HT-29 (cell line): ENCODE data around the gene SGCD. TPM values are rescaled to one million over a fixed set of nuclear protein-coding genes. Genes with fewer than 3 reads are reported as not detected.

Experiments used
- DNase-seq: peaks from one replicate; pipeline ENCODE4 v3.0.0-alpha.2; 2015; ENCODE audit warnings: low spot score
- total RNA-seq: library from RNA; depleted of rRNA; stranded (reverse); fragments of >200 nt; shearing (Covaris generic); gene quantifications from 2 replicates; pipeline ENCODE4 v1.2.3, GENCODE V29; 2014

Gene SGCD
- total RNA-seq, 1 experiment from 2014 or later: not detected

DNA sequence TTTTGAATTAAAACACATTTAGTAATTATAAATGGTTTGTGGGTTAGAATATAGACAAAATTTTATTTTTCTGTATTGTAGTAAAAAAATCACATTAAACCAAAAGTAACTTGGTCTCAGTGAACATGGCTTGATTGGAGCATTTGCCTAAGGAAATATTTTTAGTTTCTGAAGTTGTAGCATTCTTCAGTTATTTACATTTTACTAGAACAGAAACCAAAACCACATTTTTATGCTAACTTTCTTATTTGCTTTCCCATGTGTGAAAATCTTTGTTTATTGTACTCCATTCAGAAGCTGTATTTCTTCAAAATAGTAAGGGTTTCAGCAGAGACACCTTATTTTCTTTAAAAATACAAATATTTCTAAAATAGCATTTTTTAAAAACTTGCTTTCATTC, 129.9 kb downstream of the SGCD start:
- no peak for DNase-seq

DNA sequence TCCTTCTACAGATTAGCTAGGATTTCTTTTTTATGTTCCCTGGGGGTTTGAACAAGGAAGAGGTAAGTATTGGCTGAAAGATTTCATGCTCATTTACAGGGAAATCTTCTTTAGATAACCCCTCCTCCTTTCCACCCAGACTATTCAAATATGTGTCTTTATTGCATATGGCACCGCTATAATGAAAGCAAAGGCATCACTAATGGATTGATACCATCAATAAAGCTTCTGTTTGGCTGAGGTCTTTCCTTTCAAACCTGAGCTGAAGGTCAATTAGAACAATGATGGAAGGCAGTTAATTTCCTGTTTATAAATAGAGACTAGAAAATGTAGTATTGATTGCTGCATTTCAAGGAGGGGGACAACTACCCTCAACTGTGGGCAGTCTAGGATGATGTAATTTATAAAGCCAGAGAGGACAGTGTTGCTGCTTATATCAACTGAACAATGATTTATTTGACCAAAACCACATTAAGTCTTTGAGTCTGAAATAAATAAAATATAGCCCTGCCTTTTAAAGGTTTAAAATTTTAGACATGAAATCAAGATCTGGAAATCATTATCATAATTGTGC, 132.9 kb downstream of the SGCD start:
- no peak for DNase-seq

DNA sequence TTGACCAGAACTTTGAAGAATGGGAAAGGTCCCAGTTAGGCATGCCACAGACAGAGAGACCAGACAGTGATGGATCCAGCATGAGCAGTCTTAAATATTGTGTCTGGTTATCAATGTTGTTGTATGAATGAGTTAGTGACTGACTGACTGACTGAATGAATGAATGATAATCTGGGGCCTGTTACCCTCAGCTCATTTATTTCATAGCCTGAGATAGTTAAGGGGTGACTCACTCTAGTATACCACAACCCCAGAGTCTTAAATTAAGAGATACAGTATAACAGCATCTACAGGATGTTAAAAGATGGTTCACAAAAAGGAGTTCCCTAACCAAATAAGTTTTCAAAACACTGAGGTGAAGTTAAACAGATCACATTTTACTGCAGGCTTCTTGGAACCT, 133.5 kb downstream of the SGCD start:
- no peak for DNase-seq

DNA sequence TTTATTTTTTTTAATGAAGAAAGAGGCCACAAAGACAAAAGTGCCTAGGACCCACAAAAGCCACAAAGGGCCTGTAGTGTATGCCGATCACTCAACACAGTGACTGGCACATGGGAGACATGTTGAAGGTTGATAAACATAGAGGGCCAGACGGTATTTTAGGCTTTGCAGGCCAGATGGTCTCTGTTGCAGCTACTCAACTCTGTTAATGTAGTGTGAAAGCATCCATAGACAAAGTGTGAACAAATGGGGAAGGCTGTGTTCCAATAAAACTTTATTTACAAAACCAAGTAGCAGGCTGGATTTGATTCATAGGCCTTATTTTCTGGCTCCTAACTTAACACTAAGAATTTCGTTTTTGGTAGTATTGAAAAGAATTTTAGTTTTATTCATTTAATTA, 139.9 kb downstream of the SGCD start:
- no peak for DNase-seq

DNA sequence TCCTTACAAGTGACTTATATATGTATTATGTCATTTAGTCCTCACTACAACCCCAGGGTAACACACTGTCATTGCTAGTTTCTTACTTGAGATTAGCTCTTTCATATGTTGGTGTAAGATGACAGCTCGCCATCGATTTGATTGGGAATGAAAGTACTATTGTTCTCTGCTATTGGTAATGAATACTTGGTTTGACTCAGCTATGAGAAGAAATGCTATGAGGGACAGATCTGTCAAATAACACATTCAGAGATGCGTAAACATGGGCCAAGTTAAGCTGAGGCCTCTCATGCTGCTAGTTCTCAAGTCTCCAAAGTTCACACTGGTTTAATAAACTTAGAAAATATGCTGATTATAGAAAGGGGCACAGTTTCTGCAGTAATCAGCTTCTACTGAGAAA, 142.7 kb downstream of the SGCD start:
- DNase-seq: no peak

DNA sequence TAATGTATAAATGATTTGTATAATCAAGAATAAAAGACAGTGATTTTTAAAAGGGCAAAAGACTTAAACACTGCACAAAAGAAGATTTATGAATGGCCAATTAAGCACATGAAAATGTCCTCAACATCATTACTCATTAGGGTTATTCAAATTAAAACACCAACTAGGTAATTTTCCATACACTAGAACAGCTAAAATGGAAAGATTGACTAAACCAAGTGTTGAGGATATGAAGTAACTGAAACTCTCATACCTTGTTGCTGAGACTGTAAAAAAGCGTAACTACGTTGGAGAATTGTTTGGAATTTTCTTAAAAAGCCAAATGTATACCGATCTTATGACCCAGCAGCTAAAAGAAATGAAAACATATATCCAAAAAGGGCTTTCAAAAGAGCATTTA, 144.9 kb downstream of the SGCD start:
- DNase-seq: no peak

DNA sequence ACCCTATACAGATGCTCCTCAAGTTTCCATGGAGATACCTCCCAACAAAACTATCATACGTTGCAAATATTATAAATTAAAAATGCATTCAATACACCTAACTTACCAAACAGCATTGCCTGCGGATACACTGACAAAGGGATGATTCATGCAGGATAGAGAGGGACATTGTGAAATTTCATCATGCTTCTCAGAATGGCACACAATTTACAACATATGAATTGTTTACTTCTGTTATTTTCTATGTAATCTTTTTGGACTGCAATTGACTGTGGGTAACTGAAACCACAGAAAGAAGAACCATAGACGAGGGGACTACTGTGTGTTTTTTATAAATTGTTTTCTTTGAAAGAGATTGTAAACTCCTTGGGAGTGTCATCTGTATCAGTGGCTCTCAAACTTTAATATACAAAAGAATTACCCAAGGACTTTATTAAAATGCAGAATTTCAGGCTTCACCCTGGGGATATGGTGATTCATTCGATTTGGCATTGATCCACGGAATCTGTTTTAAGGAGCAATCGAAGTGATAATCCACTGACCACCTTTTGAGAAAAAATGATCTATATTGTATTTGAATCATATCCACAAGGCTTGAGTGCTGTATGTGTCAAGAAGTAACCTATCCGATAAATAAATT, 146.4 kb downstream of the SGCD start:
- no peak for DNase-seq

DNA sequence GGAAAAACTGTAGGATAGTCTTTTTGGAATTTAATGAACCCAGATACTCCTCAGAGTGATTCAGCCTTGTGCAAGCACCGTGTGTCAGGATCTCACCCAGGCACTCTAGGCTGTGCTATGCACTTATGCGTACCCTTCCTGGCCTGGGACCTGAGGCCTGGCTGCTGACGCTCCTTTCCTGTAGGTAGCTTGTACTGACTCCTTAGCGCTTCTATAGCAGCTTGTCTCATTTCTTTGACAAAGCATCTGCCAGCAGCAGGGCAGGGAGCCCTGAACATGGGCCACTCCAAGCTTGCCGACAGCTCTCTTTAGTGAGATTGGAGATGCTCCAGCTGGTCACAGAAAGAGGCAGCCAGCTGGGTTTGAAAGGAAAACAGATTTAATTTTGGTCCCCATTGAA, 147.3 kb downstream of the SGCD start:
- DNase-seq: no peak

DNA sequence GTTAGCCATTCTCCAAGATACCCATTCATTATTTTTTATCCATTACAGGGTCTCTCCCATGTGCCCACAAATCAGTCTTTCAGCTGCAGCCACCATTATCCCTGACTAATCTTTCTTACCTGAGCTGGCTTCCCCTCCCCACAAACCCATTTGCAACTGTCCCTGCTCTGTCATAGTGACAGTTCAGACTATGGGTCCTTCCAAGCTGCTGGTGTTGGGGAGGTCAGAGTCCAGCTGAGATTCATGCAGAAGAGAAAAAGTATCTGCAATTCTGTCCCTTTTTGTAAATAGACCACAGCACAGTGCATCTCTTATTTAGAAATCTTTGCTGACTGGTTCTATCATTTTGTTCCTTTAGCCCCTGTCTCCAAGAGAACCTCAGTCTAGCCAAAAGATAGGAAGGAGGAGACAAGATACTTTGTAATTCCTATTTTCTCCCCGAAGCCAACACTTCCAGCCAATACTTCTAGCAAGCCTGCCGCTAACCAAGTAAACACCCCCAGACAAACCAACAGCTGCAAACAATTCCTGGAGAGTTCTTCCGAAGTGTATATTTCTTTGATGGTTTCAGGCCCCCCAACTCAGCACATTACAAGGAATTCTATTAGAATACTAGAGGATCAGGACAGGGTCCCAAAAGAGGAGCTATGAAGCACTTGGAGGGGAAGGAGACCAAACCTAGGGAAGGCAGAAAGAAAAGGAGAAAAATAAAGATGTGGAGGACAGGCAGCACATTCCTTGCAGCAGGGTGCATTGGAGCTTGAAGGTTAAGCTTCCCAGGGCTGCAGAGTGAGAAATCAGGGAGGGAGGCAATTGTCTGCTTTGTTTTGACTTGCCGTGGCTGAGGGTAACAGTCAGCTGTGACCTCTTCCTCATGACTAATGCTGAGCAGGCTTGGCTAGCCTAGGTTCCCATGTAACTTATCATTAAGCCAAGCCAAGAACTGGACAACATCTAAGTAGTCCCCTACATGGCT, 148.5 kb downstream of the SGCD start:
- no peak for DNase-seq

DNA sequence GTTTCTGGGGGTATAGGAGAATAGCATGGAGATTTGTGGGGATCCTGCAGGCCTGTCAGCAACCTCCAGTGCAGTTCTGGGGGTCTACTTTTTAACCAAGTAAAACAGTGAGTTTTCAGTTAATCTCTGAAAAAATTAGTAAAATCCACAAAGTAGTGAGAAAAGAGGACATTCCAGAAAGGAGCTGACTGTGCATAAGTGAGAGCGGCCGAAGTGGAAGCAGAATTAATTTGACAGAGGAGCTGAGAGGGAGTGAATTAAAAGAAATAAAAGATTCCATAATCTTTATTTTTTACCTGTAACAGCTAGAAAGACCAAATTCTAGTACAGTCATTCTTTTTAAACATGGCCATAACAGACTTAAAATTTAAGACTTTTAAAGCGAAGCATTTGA, 149.2 kb downstream of the SGCD start:
- DNase-seq: no peak

DNA sequence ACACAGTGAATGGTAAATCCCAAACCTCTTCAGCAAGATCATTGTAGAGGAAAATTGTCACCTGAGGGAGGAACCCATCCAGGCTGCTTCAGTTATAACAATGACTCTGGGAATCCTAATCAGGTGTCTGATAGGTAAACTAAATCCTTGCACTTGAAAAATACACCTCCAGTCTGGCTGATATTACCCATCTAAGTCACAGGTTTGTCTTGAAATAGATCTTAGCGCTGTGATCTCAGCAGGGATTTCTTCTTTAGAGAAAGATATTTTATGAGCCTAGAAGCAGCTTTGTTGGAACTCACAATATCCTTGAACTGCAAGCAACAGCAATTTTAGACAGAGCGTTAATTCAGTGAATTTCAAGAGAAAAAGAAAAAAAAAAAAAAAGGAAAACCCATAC, 149.7 kb downstream of the SGCD start:
- no peak for DNase-seq

DNA sequence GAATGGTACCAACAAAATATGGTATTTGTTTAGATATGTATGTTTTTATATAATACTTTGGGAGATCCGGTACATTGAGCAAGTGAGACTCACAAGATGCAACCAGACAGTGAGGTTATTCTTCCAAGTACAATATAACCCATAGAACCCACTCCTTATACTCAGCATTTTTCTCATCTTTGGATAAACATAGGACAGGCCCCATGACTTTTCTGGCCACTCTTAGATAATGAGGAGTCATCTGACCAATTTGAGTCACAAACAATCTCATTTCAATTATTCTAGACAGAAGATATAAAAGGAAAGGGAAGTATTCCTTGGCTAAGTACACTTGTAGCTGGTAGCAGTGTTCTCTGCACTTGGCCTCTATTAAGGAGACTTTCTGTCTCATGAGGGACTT, 150.2 kb downstream of the SGCD start:
- no peak for DNase-seq

DNA sequence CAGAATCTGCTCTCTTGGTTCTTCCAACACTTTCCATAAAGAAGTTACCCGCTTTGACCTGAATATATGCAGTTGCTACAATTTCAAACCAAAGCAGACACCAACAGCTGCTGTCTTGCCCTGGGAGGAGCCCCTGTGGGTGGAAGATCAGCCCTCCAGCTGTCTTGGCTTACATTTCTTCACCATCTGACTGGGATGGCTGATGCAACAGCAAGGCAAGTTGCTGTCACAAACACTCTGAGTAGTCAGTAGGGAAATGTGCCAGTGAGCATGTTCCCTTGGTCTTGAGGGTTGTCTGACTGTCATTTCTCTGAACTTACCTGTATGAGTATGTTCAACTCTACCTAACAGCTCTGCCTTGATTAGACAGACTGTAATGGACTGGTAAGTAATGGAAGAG, 152.9 kb downstream of the SGCD start:
- DNase-seq: no peak

DNA sequence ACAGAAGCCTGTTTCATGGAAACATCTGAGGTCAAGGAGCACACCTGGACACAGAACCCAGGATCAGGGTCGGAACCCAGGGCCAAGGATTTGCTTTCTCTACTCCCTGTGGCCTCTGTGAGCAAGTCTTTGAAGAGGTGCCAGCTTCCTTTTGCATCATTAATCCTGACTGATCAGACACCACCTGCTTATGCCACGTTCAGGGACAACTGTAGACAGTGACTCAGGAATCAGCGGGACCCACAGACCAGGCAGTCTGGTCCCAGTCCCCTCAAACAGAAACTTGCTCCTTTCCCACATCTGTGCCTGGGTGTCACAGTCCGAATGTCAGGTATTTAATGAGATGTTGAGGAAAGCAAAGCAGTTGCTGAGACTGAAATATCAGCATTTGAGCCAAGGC, 154.8 kb downstream of the SGCD start:
- DNase-seq: no peak

DNA sequence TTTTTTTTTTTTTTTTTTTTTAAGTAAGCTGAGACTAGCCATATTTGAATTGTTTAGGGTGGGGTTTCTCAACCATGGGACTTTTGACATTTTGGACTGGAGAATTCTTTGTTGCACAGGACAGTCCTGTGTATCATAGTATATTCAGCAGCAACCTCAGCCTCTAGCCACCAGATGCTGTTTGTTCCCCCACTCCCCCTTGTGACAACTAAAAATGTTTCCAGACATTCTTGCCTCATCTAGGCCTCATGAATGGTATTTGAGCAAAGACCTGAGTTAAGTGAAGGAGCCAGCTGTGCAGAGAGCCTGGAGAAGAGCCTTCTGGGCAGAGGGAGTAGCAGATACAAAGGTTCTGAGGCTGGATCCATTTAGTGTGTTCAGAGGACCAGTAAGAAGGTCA, 155.9 kb downstream of the SGCD start:
- DNase-seq: no peak

DNA sequence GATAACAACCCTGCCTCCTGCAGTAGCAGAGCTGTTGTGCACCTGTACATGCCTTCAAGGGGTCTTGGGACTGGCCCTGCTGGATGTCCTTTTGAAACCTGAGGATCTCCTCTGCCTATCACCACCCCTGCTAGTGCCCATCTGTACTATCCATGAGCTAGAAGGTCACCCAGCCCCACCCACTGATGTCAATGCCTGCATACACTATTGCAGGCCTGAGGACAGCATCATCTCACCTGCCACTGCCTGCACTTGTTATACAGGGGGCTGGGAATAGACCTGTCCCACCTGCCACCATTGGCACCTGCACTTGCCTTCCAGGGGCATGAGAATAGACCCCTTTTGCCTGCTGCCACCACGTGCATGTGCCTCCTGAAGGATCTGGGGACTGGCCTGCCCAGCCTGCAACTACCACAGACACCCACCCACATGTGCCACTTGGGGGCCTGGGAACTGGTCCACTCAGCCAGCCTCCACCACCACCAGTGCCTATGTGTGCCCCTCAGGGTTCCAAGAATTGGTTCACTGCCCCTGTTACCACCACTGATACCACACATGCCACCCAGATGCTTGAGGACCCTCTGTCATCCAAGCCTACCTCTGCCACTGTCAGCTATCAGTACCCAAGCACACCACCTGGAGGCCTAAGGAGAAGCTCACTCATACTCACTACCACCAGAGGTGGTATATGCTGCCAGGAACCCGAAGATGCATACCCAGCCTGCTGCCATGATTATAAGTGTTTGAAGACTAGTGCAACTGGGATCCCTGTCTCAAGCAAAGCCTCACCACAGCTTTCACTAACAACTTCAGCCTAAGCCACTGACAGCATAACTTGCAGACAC, 159.7 kb downstream of the SGCD start:
- DNase-seq: no peak

DNA sequence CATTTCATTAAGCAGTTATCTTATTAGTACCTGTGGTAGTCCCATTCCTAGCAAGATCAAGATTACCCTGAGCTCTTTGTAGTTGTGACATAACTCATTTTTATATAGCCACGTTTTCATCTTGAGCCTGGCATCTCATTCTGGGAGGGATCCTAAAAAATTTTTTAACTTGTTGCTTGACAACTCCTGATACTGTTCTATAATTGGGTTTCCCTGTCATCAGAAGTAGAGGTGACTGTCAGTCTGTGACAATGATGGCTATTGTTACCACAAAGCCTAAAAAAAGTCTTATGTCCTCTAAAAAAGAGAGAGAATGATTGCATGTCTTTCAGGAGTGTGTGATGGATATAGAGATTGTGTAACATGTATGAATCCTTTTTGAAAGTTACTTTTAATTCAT, 164.8 kb downstream of the SGCD start:
- no peak for DNase-seq

DNA sequence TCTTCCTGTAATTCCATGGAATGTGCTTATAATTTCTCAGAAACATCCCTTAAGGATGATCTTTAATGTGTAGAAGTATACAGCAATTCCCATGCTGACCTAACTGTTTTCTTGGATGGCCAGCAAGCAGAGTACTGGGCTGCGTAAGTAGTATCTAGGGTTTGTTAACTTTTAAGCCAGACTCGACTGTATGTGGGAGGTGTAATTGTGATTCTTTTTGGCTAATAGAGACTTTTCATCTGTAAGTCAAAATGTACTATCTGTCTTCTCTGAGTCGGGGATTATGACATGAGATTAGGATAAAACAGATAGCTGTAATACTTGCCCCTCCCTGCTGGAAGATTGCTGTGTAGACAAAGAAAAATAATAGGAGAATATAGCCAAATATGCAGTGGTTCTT, 169.3 kb downstream of the SGCD start:
- no peak for DNase-seq

DNA sequence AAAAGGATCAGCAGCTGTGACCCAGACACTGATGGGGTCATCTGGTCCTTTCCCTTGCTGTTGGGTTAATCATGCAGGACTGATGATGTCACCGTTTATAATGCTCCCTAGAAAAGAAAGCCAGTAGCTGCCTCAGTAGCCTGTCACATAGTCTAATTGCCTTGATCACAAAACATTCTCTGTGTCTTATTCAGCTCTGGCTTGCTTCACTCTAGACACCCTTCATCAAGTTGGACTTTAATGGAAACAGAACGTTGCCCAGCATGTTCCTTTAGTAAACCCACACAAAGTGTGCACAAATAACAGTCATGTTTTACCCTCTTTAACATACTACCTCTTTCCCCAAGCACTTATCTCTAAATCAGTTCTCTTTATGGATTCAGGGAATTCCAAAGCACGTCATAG, 170.8 kb downstream of the SGCD start:
- no peak for DNase-seq

DNA sequence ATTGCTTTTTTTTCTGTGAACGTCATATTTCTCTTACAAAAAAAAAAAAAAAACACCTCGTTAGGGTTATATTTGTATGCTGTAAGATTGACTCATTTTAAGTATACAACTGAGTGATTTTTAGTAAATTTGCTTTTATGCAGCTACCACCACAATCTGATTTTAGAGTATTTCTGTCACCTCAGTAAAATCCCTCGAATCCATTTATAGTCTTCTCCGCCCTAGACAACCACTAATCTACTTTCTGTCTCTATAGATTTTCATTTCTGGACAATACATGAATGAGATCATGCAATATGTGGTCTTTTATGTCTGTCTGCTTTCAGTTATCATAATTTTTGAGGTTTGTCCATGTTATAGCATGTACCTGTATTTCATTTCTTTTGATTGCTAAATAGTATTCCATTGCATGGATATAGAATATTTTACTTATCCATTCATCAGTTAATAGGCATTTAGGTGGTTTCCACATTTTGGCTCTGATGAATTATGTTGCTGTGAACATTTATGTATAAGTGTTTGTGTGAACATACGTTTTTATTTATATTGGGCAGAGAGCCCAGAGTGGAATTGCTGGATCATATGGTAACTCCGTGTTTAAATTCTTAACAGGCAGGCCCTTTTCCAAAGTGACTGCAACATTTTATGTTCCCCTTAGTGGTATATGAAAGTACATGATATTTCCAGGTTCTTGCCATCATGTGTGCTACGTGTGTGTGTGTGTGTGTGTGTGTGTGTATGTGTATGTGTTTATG, 171.4 kb downstream of the SGCD start:
- DNase-seq: no peak

DNA sequence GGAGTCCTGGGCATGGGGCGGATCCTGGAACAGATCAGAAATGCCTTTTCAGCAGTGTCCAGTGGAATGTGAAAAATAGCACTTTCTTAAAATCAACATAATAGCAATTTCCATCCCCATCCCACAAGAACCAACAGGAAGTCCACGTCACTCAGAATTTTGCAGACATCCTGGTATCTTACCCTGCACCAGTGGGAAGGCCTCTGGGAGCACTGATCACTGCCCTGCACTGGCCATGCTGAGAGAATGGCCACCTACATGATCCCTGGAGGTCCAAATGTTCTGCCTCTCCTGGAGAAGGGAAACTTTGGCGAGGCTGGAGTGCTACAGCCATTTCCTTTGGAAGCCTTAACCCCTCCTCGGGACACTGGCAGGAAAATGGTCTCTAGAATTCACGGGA, 173.8 kb downstream of the SGCD start:
- no peak for DNase-seq
